HG03280 (cell line): ENCODE data around the gene FAM174A.
A peak's percentile ranks its signal among the peaks of the same experiment; 100 is the strongest.
"Not testable (repeated sequence)": the region's sequence is repeated elsewhere in the genome, so short reads cannot be mapped to it uniquely, and the experiment has no call there.

Experiments used
- ATAC-seq: cut with Tn5 transposase; IDR thresholded peaks from one replicate; pipeline ENCODE4 v1.9.1; 2021; ENCODE audit warnings: mild to moderate bottlenecking, moderate library complexity; ENCODE audit not compliant: unreplicated experiment

FAM174A gene

DNA sequence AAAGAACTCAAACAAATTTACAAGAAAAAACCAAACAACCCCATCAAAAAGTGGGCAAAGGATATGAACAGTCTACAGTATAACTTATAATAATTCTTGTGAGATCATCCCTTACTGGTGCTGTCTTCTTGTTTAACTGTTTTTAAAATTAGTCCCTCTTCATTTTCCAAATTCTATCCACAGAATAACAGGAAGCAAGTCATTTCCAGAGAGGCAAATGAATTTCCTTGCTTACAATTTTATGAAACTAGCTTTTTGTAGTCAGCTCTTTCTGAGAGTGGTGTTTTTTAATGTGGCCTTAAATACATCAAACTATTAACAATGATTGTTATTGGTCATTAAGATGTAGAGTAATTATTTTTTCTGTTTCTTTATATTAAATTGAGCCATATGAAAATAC is 40.6 kb downstream of the FAM174A start:
- no peak for ATAC-seq

- no peak for ATAC-seq
Observed at GRCh38 chr5:100576217-100576751, 41.1 kb downstream of the FAM174A start.

DNA sequence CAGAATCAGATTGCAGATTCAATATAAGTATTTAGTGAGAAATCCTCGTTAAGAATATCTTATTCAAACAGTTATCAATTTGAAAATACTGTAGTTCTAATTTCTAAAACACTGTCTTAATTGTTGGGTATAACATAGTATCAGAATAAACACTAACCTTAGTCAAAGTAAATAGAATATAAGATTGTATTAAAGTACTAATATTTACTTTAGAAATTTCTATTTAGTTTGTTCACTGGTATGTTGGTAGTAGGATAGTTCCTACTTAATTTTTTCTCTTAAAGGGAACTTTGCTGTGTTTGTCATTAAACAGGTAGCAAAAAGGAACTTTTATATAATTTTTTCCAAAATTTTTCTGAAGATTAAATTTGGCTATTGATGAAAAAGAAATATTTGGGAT is 42.3 kb downstream of the FAM174A start:
- ATAC-seq, result no peak

GRCh38 chr5:100584069-100584468 is 48.9 kb downstream of the FAM174A start:
- peak; percentile 94 for ATAC-seq

DNA sequence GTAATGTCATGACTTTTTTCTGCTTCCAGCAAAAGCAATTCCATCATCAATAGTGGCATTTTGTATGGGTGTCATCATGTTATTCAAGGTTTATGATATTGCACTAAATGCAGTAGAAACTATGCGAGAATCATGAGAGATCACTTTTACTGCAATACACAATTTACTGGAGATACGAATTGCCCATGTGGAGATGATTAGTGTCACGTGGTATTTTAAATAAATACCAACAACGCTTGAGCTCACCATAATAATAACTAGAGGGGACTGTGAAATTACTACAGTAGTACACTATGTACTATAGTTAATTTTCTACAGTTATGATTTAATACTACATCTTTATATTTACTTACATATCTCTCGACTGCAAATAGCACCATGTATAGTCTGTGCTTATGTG is 49.7 kb downstream of the FAM174A start:
- no peak for ATAC-seq

- ATAC-seq, result no peak
Observed at GRCh38 chr5:100590867-100591266, 55.7 kb downstream of the FAM174A start.

DNA sequence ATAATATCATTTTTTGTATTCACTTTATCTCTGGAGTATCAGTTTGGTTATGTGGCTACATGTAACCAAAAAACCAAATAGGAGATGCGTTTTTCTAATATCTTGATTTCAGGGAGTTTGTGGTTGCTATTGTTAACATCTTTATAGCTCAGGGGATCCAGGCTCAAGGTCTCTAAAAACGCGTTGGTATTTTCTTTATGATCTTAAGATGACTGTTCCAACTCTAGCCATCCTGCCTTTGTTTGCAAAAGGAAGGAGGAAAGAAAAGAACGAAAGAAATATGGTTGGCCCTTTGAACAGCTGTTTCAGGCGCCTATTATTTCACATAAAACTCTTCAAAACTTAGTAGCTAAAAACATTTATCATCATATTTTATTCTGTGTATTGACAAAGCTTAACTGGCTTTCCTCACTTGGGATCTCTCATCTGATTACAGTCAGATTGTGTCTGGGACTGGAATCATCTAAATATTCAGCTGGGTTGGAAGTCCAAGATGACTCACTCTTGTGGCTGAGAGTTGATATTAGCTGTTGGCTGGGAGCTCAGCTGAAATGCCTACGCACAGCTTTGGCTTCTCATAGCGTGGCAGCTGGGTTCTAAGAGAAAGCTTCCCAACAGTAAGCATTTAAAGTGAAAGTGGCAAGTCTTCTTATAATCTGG is 60.1 kb downstream of the FAM174A start:
- no peak for ATAC-seq

GRCh38 chr5:100595812-100596173 is 60.6 kb downstream of the FAM174A start:
- ATAC-seq, result no peak

- ATAC-seq, result no peak
Observed at GRCh38 chr5:100598446-100598845, 63.3 kb downstream of the FAM174A start.

- ATAC-seq, result no peak
Observed at GRCh38 chr5:100600298-100600994, 65.3 kb downstream of the FAM174A start.

- ATAC-seq, result no peak
Observed at GRCh38 chr5:100603141-100603540, 68.0 kb downstream of the FAM174A start.

DNA sequence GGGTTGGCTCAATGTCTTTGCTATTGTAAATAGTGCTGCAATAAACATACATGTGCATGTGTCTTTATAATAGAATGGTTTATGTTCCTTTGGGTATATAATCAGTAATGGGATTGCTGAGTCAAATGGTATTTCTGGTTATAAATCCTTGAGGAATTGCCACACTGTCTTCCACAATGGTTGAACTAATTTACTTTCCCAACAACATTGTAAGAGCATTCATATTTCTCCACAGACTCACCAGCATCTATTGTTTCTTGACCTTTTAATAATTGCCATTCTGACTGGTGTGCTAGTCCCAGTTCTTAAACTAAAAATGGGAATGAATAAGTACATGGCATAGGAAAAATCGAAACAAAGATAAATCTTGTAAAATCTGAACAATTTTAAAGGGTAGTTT is 68.8 kb downstream of the FAM174A start:
- not testable (repeated sequence) for ATAC-seq

DNA sequence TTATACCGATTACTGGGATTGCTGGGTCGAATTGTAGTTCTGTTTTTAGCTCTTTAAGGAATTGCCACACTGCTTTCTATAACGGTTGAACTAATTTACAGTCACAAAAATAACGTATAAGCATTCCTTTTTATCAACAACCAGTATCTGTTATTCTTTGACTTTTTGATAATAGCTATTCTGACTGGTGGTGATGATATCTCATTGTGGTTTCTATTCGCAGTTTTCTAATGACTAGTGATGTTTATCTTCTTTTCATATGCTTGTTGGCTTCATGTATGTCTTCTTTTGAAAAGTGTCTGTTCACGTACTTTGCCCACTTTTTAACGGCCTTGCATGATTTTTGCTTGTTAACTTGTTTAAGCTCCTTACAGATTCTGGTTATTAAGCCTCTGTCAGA is 74.4 kb downstream of the FAM174A start:
- no peak for ATAC-seq

- no peak for ATAC-seq
Observed at GRCh38 chr5:100614308-100614707, 79.1 kb downstream of the FAM174A start.

DNA sequence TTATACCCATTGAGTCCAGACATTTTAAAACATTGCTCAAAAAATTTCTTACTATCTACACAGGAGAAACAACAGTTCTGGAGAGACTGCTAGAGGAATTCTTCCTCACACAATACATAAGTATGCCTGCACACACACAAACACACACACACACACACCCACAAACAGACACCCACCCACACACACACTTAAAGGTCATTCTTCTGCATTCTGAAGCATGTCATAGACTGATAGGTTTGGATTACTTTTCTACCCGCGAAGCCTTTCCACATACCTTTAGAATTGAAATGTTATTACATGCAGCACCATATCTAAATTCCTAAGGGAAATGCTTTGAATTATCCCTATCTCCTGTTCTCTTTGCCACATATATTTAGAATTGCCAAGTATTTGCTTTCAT is 80.2 kb downstream of the FAM174A start:
- ATAC-seq, result no peak

- no peak for ATAC-seq
Observed at GRCh38 chr5:100616291-100616690, 81.1 kb downstream of the FAM174A start.

GRCh38 chr5:100616981-100617380 is 81.8 kb downstream of the FAM174A start:
- ATAC-seq, result no peak

- peak; percentile 79 for ATAC-seq
Observed at GRCh38 chr5:100623719-100624118, 88.5 kb downstream of the FAM174A start.

GRCh38 chr5:100634937-100635534 is 99.9 kb downstream of the FAM174A start:
- ATAC-seq, result no peak
